Measurements from ENCODE around the gene PHF14. TPM values are rescaled to one million over a fixed set of nuclear protein-coding genes. Genes with fewer than 3 reads are reported as not detected.

Gene PHF14
- total RNA-seq, 1 experiment from 2014 or later: 50.8 TPM

DNA sequence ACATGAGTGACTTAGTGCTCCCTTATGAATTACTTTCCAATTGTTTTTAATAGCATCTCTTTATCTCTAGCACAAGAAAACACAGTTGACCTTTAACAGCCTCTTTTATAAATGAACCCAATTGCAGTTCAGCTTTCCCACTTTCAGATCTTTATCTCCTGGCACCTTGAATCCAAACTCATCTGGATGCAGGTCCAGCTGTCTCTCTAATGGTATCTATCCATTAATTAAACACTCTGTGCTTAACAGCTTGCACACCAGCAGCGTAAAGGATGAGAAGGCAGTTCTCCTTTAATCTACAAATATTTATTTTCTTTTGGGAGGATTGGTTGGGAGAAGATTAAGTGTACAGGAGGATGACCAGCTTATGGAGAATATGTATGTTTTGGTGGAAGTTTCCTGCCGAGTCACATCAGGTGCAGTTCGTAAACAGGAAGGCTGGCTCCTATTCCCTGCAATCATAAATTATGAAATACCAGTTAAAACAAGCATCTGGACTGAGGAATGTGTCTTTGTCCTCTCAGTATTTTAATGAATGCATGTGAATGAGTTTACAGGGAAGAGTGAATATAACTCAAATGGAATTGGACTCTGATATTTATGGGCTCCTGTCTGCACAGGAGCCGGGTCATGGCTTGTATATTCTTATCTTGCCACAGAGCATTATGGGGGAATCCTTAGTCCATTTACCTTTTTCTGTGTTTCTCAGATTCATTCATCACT is 232.7 kb downstream of the PHF14 start:
- Histone ChIP-seq H2BK20ac (ENCODE audit: low read depth, low read length, poor library complexity, severe bottlenecking) (no peak overlapping the region), H2AFZ (ENCODE audit: low read length) (no peak overlapping the region), H3K27me3 (ENCODE audit: insufficient read depth, low read length) (no peaks in the 10 kb centered on the region), H3K23me2 (ENCODE audit: insufficient read length, low read depth, low read length, poor library complexity, severe bottlenecking) (no peaks in the 10 kb centered on the region), H3K14ac (ENCODE audit: insufficient read depth, low read length) (no peak overlapping the region), H3K4me1 (ENCODE audit: insufficient read depth, low read length) (no peaks in the 10 kb centered on the region), H3K4me2 (ENCODE audit: insufficient read depth, insufficient read length, low read length) (no peak overlapping the region), H3K4ac (ENCODE audit: low read depth, low read length) (no peak overlapping the region), H3K79me2 (ENCODE audit: insufficient read depth, low read length) (no peaks in the 10 kb centered on the region), H3K56ac (ENCODE audit: insufficient read length, low read depth, low read length) (no peak overlapping the region), H4K91ac (ENCODE audit: insufficient read length, low read depth, low read length) (no peak overlapping the region), H3T11ph (ENCODE audit: low read length) (no peak overlapping the region), H3K23ac (ENCODE audit: insufficient read length, low read depth, low read length) (no peak overlapping the region), H4K8ac (replicated peaks; ENCODE audit: insufficient read length, low read depth, low read length) (no peak overlapping the region), H2BK120ac (ENCODE audit: low read depth, low read length, poor library complexity, severe bottlenecking) (no peak overlapping the region), H3K18ac (ENCODE audit: insufficient read length, low read depth, low read length) (no peak overlapping the region), H2BK12ac (ENCODE audit: insufficient read length, low read depth, low read length) (no peak overlapping the region), H2BK15ac (ENCODE audit: low read depth, low read length) (no peak overlapping the region), H3K9me3 (ENCODE audit: control insufficient read depth, low read depth, low read length) (no peaks in the 10 kb centered on the region), H4K20me1 (ENCODE audit: control insufficient read depth, insufficient read depth, insufficient read length) (no peaks in the 10 kb centered on the region), H3K9ac (ENCODE audit: extremely low read depth, insufficient read length, low read length) (no peak overlapping the region), H4K5ac (ENCODE audit: insufficient read length, low read depth, low read length) (no peak overlapping the region), H3K79me1 (ENCODE audit: insufficient read depth, low read depth, low read length, poor library complexity, severe bottlenecking) (no peaks in the 10 kb centered on the region), H2BK5ac (ENCODE audit: insufficient read length, low read length) (no peak overlapping the region), H2AK5ac (ENCODE audit: insufficient read length, low read length) (no peak overlapping the region), H3K27ac (ENCODE audit: insufficient read length, low read depth, low read length) (no peak overlapping the region)
- Mint-ChIP-seq H3K9me3 (no peaks in the 10 kb centered on the region; a peak in 1 of 5 replicates), H3K4me1 (no peaks in the 10 kb centered on the region), H3K27ac (no peak overlapping the region), H3K27me3 (ENCODE audit: low read depth) (peaks cover 25% of the 10 kb centered on the region), H3K4me3 (no peak overlapping the region), H3K36me3 (ENCODE audit: insufficient read depth in 1 of 3, low read depth in 3 of 3) (no peaks in the 10 kb centered on the region)
- no peak for DNase-seq
- TF ChIP-seq, protein P1, sequence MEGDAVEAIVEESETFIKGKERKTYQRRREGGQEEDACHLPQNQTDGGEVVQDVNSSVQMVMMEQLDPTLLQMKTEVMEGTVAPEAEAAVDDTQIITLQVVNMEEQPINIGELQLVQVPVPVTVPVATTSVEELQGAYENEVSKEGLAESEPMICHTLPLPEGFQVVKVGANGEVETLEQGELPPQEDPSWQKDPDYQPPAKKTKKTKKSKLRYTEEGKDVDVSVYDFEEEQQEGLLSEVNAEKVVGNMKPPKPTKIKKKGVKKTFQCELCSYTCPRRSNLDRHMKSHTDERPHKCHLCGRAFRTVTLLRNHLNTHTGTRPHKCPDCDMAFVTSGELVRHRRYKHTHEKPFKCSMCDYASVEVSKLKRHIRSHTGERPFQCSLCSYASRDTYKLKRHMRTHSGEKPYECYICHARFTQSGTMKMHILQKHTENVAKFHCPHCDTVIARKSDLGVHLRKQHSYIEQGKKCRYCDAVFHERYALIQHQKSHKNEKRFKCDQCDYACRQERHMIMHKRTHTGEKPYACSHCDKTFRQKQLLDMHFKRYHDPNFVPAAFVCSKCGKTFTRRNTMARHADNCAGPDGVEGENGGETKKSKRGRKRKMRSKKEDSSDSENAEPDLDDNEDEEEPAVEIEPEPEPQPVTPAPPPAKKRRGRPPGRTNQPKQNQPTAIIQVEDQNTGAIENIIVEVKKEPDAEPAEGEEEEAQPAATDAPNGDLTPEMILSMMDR (conservative IDR thresholded peaks at IDR 0.05): no peak
- no CpG with 5 or more reads among the region's 4 CpGs for WGBS (ENCODE audit: extremely low coverage, insufficient read length, low lambda C conversion rate)

All from H9 (cell line).